Measurements from ENCODE around the gene SCG2.

- TF ChIP-seq MAX (IDR thresholded peaks at IDR 0.05) (no peak), ELF1 (IDR thresholded peaks at IDR 0.05; ENCODE audit: borderline replicate concordance, low read depth) (no peak), POLR2AphosphoS5 (IDR thresholded peaks at IDR 0.05; ENCODE audit: low read depth, low read length) (no peak), SRF (IDR thresholded peaks at IDR 0.05; ENCODE audit: low read depth) (no peak), POLR2A (IDR thresholded peaks at IDR 0.05; ENCODE audit: borderline replicate concordance, extremely low read depth, insufficient read depth, insufficient read length) (no peak)
- TF ChIP-seq, protein P1, sequence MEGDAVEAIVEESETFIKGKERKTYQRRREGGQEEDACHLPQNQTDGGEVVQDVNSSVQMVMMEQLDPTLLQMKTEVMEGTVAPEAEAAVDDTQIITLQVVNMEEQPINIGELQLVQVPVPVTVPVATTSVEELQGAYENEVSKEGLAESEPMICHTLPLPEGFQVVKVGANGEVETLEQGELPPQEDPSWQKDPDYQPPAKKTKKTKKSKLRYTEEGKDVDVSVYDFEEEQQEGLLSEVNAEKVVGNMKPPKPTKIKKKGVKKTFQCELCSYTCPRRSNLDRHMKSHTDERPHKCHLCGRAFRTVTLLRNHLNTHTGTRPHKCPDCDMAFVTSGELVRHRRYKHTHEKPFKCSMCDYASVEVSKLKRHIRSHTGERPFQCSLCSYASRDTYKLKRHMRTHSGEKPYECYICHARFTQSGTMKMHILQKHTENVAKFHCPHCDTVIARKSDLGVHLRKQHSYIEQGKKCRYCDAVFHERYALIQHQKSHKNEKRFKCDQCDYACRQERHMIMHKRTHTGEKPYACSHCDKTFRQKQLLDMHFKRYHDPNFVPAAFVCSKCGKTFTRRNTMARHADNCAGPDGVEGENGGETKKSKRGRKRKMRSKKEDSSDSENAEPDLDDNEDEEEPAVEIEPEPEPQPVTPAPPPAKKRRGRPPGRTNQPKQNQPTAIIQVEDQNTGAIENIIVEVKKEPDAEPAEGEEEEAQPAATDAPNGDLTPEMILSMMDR (IDR thresholded peaks at IDR 0.05 in 2 of 3, conservative IDR thresholded peaks at IDR 0.05 in 1 of 3; ENCODE audit: borderline replicate concordance in 1 of 3, insufficient read depth in 1 of 3, low read depth in 2 of 3, low read length in 2 of 3): no peak
Observed at GRCh38 chr2:223647258-223647952, 45.2 kb upstream of the SCG2 start.
